ENCODE results near the gene SLX4IP.
A peak's percentile ranks its signal among the peaks of the same experiment; 100 is the strongest.

SLX4IP gene

DNA sequence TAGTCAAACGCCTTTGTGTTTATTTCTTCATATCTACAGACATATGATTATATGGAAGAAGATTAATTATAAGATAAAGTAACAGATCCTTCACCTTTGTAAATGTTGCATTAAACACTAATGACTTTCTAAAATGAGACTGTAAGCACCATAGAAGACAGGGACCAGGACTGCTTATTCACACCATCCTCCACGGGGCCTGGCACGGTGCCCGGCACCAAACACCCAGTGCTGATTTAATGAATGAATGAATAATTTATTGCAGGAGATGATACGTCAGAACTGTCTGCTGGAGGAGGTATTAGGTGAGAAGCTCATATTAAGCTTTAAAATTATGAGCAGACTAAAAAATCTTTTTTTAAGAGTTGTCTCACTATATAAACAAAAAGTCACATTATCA, 88.3 kb downstream of the SLX4IP start:
- DNase-seq: no peak

DNA sequence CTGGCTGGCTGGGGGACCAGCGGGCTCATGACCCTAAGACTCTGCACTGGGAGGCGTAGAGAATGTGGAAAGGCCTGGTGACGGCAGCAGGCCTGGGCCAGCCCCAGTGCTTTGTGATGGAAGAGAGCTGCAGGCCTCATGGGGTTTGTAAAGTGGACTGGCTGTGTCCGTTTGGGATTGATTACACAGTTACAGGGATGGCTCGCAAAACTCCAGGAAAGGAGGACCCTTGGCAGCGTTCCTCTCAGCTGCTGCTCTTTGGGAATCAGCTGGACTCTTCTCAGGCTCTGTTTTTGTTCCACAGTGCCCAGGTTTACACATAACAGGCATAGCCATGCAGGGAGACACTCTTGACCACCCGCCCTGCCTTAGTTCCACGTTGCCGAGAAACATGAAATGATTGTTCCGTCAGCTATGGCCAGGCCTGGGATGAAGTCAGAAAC, 89.0 kb downstream of the SLX4IP start:
- no peak for DNase-seq

DNA sequence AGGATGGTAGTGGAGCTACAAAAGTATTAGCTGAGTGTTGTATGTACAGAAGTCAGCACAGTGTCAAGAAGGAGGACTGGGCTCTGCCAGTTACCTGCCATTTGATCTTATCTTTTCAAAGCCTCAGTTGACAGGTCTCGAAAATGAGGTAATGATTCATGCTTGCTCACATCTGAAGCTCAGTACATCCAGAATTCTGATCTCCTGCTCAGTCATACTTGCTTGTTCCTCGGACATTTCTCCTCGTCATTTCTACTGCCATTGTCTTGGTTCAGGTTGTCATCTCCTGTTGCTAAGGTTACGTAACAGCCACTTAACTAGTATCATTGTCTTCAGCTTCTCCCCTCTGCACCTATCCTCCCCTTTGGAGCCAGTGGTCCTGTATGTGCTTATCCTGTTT, 89.5 kb downstream of the SLX4IP start:
- no peak for DNase-seq

DNA sequence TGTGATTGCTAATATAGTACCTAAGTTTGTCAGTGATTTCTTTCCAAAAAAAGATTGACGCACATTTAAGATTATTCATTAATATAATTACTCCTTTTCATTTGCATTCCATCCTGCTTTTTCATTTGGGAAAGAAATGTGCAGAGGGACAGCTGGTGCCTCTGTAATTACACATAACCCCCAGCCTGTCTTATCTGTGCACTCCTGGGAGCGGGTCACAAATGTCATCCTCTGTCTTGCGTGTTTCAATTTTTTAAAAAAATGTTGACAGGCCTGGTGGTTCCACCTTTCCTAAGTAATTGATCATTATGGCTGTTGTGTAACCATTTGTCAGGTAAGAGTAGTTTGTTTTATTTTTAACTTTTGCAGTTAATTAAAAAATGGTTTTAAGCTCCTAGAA, 92.7 kb downstream of the SLX4IP start:
- DNase-seq: no peak

DNA sequence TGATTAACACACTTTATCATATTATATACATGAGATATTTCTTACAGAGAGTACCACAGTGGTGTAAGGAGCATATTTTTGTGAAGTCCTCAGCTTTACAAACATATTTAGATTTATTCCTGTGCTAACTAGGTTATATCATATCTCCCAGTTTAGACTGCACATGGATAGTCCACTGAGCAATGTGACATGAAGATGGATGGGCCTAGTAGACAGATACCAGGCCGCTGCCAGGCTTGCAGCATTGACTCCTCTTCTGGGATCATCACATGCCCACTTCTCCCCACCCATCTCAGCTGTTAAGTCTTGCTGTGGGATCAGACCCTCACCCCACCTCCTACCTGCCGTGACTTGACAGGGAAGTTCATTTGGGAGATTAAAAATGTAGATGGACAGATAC, 95.8 kb downstream of the SLX4IP start:
- DNase-seq: no peak

DNA sequence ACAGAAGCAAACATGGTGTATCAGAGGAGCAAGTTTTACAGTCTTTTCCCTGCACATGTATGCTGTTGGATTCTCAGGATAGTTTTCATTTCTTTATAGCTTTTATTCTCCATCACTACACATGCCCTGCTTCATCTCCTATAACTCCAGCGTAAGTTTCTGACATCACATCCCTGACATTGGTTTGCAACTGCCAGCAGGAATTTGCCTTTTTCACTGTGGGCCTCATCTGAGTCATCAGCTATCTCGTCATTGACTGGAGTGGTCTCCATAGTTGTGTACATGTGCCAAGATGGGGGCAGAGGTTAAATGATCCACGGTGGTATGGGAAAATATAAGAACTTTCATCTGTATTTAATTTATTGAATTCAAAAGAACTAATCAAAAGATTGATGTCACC, 96.7 kb downstream of the SLX4IP start:
- no peak for DNase-seq

DNA sequence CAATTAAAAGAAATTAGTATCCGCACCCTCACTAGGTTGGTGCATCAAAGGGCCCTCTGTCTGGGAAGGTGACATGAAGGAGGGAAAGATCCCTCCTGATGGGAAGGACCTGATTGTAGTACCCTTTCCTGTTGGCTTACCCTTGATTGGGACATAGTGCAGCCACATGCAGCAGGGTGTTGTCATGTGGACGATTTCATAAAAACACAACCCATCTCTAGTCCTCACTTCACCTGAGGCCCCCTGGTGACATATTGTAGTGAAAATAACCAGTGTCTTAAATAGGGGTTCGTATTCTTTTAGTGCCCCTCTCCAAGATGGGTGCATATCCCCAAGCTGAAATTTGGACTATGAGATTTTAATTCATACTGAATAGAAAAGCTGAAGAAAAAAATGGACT, 97.3 kb downstream of the SLX4IP start:
- DNase-seq: no peak

DNA sequence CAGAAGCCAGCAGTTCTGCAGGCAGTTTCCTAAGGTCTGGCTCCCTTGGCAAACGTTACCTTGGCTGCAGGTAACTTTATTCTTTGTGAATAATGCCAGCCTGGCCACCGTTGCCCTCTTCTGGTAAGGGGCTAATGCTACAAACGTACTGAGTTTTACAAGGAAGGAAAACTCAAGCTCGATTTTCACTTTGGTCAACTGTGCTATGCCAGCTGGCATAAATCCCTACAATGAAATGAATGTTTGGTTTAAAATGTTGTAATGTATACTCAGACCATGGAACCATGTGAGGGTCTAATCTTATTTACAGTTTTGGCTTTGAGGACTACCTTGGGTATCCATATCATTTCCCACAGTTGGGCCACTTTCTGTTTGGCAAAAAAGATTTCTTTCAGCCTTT, 101.4 kb downstream of the SLX4IP start:
- DNase-seq: no peak

DNA sequence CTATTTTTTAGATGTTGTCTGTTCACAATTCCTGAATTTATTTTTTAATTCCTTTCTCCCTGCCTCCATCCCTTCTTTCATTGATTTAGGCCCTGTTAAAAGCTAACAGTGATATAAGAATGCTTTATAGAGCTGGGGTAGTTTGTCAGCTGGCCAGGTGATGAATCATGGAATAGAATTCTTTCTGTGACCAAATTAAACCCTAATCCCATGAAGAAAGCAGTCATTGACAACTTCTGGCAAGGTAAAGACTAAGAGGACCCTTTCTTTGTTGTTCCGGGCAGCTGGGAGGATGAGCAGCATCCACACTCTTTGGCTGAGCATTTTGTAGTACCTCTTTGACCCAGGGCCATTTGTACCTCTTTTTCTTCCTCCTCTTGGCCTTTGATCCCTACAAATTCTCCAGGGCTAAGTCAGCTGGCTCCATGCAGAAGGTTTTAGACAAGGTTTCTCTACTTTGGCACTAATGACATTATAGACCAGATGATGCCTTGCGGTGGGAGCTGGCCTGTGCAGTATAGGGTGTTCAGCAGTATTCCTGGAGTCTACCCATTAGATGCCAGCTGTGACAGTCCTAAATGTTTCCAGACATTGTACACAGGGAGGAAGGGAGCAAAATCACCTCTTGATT, 102.9 kb downstream of the SLX4IP start:
- no peak for DNase-seq

DNA sequence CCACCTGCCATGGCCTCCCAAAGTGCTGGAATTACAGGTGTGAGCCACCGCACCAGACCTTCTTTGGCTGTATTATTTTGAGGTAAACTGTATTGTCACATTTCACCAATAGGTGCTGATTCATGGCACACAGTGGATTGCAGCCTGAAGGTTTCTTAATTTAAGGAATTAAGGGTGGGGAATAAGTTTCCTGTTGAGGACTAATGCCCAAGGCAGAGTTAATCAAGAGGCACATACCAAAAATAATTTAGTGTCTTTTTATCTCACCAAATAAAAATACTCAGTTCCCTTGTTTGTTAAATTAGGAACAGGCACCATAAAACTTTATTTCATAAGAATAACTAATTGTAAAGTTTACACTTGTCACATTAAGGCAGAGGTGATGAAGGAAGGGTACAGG, 103.7 kb downstream of the SLX4IP start:
- no peak for DNase-seq

DNA sequence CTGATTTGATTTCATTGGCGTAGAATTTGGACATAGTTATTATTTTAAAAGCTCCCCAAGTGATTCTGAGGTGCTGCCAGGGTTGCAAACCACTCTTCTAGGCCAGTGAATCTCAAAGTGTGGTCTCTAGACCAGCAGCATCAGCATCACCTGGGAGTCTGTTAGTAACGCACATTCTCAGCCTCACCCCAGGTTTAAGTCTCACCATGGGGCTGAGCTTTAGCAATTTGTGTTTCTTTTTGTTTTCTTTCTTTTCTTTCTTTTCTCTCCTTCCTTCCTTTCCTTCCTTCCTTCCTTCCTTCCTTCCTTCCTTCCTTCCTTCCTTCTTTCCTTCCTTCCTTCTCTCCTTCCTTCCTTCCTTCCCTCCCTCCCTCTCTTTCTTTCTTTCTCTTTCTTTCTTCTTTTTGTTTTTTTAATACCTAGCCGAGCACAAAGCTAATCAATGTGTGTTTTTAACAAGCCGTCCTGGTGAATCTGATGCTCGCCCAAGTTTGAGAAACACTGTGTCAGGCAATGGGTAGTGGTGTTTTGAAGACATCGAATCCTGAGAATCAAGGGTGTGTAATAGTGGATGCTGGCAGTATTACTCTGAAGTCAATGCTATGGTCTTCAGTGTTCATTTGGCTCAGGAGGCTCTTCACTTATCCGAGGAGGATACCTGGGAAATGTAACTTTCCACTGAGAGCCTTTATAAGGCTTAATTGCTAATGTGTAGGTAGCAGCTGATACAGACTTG, 104.9 kb downstream of the SLX4IP start:
- DNase-seq: no peak

DNA sequence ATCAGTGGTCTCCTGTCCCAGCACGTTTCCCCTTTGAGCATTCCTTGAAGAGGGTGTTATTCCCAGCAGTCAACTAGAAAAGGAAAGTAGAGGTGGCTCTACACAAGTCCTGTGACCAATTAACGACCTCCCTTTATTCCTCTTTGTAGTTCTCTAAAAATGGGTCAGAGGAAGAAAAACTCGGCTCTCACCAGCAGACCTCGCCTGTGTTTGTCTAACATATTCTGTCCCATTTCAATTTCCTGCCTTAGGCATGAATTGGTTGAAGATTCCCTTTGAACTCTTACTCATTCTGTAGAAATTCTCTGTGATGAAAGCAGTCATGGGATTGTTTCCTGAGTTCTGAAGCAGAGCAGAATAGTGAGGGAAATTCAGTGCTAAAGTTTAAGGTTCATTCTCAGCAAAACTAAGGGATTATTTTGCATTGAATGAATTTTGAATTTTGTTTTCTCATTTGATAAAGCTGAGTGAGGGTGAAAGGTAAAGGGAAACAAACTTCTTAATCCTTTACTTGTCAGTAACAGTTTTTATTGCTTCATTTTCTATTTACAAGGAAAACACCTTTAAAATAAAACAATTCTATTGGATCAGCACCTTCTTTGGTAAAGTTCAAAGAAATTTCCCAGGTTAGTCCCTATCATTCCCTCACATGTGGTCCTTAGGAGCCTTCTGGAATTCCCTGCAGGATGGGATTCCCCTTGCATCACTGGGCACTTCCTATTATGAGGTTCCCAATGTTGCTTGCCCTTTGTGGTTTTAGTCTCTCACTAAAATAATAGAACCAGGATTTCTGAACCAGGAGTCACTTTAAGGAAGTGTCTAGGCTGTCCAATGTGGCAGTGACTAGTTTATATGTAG, 105.8 kb downstream of the SLX4IP start:
- DNase-seq: peak; percentile 81 to 87

DNA sequence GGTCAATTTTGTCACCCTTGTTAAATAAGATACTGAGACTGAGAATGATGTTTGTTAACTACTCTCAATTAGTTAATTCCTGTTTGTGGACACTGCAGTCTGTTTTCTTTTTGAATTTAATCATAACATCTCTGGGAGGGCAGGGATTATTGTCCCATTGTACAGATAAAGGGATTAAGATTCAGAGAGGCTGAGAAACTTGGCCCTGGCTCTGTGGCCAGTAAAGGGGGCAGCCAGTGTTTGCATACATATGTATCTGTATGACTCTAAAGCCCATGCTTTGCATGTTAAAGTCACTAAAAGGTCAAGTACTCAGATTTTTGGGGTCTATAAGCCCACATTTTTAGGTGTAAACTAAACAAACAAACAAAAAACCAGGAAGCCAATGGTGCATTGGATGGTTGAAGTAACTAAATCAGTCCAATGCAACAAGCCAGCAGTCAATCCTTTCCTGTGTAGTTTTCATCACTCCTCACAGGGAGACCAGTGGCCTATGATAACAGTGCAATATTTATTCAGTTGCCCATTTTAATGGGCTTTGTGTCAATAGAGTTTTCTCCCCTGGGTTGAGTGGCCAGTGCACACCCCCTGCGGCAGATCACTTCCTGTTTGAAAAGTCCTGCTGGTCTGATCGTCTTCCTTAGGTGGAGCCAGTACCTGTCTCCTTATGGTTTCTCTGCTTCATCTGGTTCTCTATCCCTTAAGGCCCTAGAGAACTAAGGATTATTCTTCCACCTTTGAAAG, 106.7 kb downstream of the SLX4IP start:
- no peak for DNase-seq

DNA sequence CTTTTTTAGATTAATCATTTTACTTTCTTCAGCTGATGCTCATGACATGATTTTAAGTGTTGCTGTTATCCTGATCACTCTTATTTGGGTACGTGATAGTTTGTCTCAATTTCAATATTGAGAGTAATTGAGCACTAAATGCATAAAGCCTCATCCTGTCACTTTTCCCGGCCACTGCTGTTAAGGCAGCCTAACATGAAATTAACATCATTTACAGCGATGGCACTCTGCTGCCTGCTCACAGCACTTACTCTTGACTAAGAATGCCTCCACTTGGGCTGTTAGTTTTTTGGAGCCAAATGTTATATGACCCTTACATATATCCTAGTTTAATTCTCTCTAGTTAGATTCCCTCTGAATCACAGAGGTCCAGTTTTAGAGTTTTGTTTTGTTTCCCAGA, 107.3 kb downstream of the SLX4IP start:
- no peak for DNase-seq

DNA sequence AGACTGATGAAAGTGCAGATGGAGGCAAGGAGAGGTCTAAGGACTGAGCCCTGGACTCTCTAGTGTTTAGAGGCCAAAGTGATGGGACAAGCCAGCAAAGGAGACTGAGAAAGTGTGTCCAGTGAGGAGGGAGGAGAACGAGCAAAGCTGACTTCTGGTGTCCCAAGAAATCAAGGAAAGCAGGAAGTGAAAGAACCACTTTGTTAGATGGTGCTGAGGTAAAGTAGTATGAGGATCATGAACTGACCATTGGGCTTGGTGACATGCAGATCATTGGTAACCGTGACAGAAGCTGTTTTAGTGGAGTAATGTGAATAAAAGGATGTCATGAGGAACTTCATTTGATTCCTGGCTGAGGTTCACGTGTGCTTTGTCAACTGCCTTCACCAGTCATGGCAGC, 108.4 kb downstream of the SLX4IP start:
- no peak for DNase-seq

DNA sequence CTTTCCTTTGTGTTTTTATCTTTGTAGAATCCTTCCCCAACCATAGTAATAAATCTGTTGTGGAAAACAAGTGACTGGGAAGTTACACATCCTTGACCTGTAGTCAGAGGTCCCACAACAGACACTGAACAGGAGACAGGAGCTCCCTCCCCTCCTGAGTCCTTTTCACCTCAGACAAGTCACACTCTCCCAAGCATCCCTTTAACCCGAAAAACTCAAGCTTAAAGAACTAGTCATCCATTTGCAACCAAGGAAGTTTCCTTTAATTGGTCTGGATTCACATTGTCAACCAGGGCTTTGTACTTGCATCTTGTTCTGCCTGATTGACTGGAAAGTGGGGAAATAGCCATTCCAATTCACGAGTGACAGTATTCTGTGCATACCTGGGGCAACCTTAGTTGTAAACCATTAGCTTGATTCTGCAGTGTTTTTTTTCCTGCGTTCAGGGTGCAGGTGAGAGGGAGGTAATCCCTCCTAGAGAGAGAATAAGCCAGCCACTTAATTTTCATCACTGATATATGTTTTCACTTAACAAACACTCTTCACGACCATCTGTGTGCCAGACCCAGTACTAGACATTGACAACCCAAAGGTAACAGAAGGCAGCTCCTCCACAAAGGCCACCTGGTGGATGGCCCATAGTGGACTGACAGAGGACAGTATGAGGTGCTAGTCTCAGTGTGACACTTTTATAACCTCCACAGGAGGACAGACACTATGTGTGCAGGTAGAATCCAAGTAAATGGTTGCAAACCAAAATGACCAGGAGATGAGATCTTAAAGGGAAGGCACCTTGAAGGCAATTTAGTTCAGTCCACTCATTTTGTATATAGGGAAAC, 112.4 kb downstream of the SLX4IP start:
- DNase-seq: no peak

DNA sequence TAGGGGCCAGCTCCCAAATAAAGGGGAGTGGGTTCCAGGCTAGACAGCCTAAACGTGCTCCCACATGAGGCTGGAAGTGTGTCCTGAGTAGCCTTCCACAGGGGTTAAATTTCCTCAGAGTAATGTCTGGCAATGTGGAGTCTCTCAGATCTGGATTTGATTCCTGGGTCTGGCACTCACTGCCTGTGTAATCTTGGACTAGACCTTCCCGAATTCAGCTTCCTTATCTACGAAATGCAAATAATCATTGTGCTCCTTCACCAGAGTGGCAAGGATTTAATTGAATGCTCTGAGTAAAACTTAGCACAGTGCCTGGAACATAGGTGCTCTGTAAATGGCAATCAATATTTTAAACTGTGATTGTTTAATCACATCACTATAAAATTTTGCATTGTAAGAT, 114.4 kb downstream of the SLX4IP start:
- DNase-seq: no peak

DNA sequence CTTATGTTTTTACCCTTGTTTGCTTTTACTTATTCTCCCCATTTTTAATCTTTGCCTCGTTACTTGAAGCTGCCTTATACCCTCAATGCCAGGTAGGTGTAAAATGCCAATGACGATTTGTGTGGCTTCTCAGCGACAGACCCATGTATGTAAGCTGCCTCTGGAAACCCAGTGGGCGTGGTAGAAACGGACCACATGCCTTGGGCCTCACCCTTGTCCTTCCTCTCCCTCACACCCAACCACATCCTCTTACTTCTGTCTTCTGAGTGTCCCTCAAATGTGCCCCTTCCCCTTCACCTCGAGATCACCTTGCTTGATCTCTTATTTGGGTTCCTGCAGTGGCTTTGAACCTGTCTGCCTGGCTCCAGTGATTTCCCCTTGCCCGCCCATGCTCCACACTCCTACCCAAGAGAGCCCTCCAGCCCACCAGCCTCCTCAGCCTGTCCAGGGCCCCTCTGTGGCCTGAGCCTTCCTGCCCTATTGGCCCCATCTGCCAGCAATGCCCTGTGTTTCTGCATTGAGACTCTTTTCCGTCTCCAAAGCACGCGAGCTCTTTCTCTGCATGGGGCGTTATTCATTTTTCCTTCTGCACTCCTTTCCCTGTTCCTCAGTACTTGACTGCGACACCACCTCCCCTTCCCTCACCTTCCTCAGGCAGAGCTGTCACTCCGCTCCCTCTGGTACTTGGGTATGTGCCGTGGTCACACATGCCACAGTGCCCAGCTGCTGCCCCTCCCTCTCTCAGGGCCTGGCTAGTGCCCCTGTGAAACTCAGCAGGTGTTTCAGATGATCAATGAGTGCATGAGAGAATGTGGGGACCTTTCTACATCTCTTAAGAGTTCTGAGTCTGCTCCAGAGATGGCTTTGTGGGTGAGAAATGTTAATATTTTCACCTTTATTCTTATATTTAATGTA, 115.4 kb downstream of the SLX4IP start:
- peak; percentile 32 to 52 for DNase-seq

DNA sequence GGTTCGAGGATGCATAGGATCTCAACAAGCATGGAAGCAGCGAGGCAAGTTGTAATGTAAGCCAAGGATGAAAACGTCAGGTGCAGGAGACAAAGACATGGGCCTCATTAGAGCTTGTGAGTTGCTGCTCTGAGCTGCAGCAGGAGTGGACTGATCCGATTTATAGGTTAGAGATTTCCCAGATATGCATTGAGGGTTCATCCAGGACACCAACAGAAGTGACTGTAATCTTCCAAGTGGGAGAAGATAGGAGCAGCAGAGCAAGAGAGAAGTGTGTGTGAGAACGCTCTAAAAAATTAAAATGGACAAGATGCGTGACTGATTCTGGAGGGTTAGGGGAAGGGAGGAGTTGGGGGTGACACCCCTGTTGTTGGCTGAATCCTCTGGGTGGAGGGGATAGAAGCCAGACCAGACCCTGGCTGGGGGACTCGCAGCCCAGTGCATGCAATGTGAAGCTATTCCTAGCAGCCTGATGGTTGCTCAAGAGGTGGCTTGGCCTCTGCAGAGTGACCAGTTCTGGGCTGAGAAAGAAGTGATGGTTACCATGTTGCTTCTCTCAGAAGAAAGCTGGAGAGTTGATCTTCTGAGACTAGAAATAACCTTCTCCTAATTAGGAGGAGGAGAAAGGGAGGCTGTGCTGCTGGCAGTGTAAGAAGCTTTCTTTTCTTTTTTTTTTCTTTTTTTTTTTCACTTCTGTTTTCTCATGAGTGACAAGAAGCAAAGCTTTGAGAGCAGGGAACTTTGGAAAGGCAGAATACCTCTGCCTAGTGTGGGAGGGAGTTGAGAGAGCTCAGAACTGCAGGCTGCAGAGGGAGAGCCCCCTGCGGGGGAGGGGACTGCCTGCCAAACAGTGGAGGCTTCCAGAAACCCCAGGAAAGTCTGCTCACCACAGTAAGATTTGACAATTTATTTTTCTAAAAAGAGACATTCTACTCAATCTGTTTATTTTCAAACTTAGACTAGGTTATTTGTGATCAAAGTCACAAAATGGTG, 116.9 kb downstream of the SLX4IP start:
- peak; percentile 20 to 40 for DNase-seq

Data from inflammatory macrophage (primary cell).